K562 (cell line): Measurements from ENCODE around the gene CCSER1. TPM values are rescaled to one million over a fixed set of nuclear protein-coding genes. Genes with fewer than 3 reads are reported as not detected.

Source experiments
- ATAC-seq: fragments of 200-7000 bp; cut with Tn5 transposase; 3 replicates; pipeline ENCODE4 v1.9.1; 2020; ENCODE audit warnings: moderate library complexity
- BruUV-seq: library from RNA; stranded (reverse); fragments of 400-500 nt; replicated peaks from 2 replicates; lab custom pipeline; 2021; lab: Mats Ljungman, UMichigan
- CTCF ChIA-PET: fragments of 300-600 bp; formaldehyde crosslinking; extraction: SDS; loops from one replicate; lab custom pipeline; 2021; ENCODE audit warnings: low intra/inter-chr PET ratio; lab: Yijun Ruan, JAX
- POLR2A ChIA-PET: fragments of 300-600, 350-650 bp; sonication (Branson Sonifier 250); formaldehyde crosslinking; extraction: SDS; loops from one replicate; lab custom pipeline; 2021; ENCODE audit warnings: antibody characterized with exemption, inconsistent platforms; lab: Yijun Ruan, JAX
- DNase-seq, 4 experiments: peaks; one replicate each; pipeline versions ENCODE4 v3.0.0 to v3.0.0-alpha.2; 2011 to 2018; ENCODE audit warnings: low spot score in 3 of 4, mixed read lengths in 3 of 4; ENCODE audit errors: extremely low read depth in 1 of 4
- FAIRE-seq: peaks from 2 replicates; lab custom pipeline; 2011; peaks lifted over from hg19 to GRCh38; lab: Jason Lieb, UNC
- H2AFZ ChIP-seq: 2 replicates; pipeline ENCODE4 v1.6.0; 2011; ENCODE audit warnings: low read depth, low read length, control low read depth, inconsistent platforms
- H3K27ac ChIP-seq: fragments of 200-600 bp; 3 replicates; pipeline ENCODE4 v1.8.0; 2011; ENCODE audit warnings: low read depth, mild to moderate bottlenecking, control low read depth, inconsistent platforms, low read length, moderate library complexity, mixed read lengths; ENCODE audit errors: extremely low read depth
- H3K27me3 ChIP-seq, 2 experiments: fragments of 300-600 bp in 1 of 2; 2 replicates in 1 of 2; 3 replicates in 1 of 2; pipeline versions ENCODE4 v1.6.0 to v1.8.0; 2011; ENCODE audit warnings: inconsistent platforms in 2 of 2, low read length in 2 of 2, mild to moderate bottlenecking in 1 of 2, mixed read lengths in 1 of 2, moderate library complexity in 1 of 2; ENCODE audit not compliant: control insufficient read depth in 2 of 2, insufficient read depth in 2 of 2
- H3K36me3 ChIP-seq: fragments of 300-600 bp; 3 replicates; pipeline ENCODE4 v1.8.0; 2011; ENCODE audit warnings: mild to moderate bottlenecking, low read length, inconsistent platforms; ENCODE audit not compliant: control insufficient read depth, insufficient read depth
- H3K4me1 ChIP-seq, 2 experiments: fragments of 200-600 bp in 1 of 2; replicated peaks in 1 of 2; 2 replicates in 1 of 2; 3 replicates in 1 of 2; pipeline versions ENCODE4 v1.5.1 to v1.8.0; 2011; ENCODE audit warnings: inconsistent platforms in 2 of 2, low read length in 2 of 2, mild to moderate bottlenecking in 1 of 2, mixed read lengths in 1 of 2, moderate library complexity in 1 of 2; ENCODE audit not compliant: control insufficient read depth in 2 of 2, insufficient read depth in 2 of 2
- H3K4me2 ChIP-seq: 2 replicates; pipeline ENCODE4 v1.6.1; 2011; ENCODE audit warnings: low read length, control low read depth, inconsistent platforms, mixed read lengths; ENCODE audit not compliant: insufficient read depth
- H3K4me3 ChIP-seq: fragments of 200-600 bp; sonication (generic), shearing (Covaris generic); 2 replicates; pipeline ENCODE4 v1.5.1; 2016; ENCODE audit warnings: control low read depth, inconsistent platforms
- H3K79me2 ChIP-seq: fragments of 200-600 bp; 3 replicates; pipeline ENCODE4 v1.8.0; 2011; ENCODE audit warnings: low read length, inconsistent platforms; ENCODE audit not compliant: control insufficient read depth, insufficient read depth
- H3K9ac ChIP-seq, 2 experiments: 2 replicates each; pipeline versions ENCODE4 v1.6.0 to v1.6.1; 2011; ENCODE audit warnings: low read depth in 2 of 2, low read length in 2 of 2, control low read depth in 1 of 2, inconsistent platforms in 1 of 2, mild to moderate bottlenecking in 1 of 2, mixed read lengths in 1 of 2; ENCODE audit not compliant: insufficient read depth in 1 of 2
- H3K9me1 ChIP-seq: one replicate; pipeline ENCODE4 v1.6.0; 2011; ENCODE audit warnings: inconsistent platforms, mild to moderate bottlenecking, low read length, moderate library complexity; ENCODE audit not compliant: control insufficient read depth, insufficient read depth
- H3K9me3 ChIP-seq: replicated peaks from 2 replicates; pipeline ENCODE4 v1.5.1; 2011; ENCODE audit warnings: low read depth, low read length, inconsistent platforms; ENCODE audit not compliant: control insufficient read depth, insufficient read depth
- H4K20me1 ChIP-seq: replicated peaks from 2 replicates; pipeline ENCODE4 v1.6.1; 2011; ENCODE audit warnings: low read length, inconsistent platforms, mixed read lengths; ENCODE audit not compliant: control insufficient read depth, insufficient read depth
- ATF4 ChIP-seq: fragments of 450-650 bp; formaldehyde crosslinking; IDR thresholded peaks from 2 replicates; pipeline ENCODE4 v1.4.0; 2022; ENCODE audit warnings: mild to moderate bottlenecking, moderate library complexity
- EZH2 ChIP-seq: IDR thresholded peaks from 2 replicates; pipeline ENCODE4 v1.6.1; 2012; ENCODE audit warnings: low read depth, mild to moderate bottlenecking, inconsistent platforms, low read length, borderline replicate concordance
- HNRNPLL ChIP-seq: fragments of 200-400 bp; formaldehyde crosslinking; IDR thresholded peaks from 2 replicates; pipeline ENCODE4 v1.6.1; 2017; ENCODE audit warnings: low read length, low read depth, mild to moderate bottlenecking; ENCODE audit not compliant: poor library complexity, severe bottlenecking
- SMARCA5 ChIP-seq: fragments of 450-650 bp; IDR thresholded peaks from 2 replicates; pipeline ENCODE4 v1.6.1; 2016
- TAF1 ChIP-seq: IDR thresholded peaks from 2 replicates; pipeline ENCODE4 v1.6.1; 2011; ENCODE audit warnings: mild to moderate bottlenecking, low read length, moderate library complexity; ENCODE audit not compliant: insufficient read depth, control insufficient read depth, severe bottlenecking; ENCODE audit errors: extremely low read depth
- USF1 ChIP-seq: sonication (generic); formaldehyde crosslinking; IDR thresholded peaks from 2 replicates; pipeline ENCODE4 v1.9.0; 2022; ENCODE audit warnings: mild to moderate bottlenecking, missing genetic modification reagents
- YY1 ChIP-seq, 3 experiments: IDR thresholded peaks; 2 replicates each; pipeline ENCODE4 v1.6.1; 2011; ENCODE audit warnings: low read length in 2 of 3, mild to moderate bottlenecking in 2 of 3, moderate library complexity in 2 of 3, borderline replicate concordance in 1 of 3, control low read depth in 1 of 3, low read depth in 1 of 3; ENCODE audit not compliant: insufficient read depth in 3 of 3, insufficient replicate concordance in 2 of 3, control insufficient read depth in 1 of 3, insufficient read length in 1 of 3; ENCODE audit errors: extremely low read depth in 1 of 3
- ZNF121 ChIP-seq: sonication (generic); formaldehyde crosslinking; conservative IDR thresholded peaks from 2 replicates; pipeline ENCODE4 v1.8.0; 2022; ENCODE audit warnings: missing genetic modification reagents
- ZNF175 ChIP-seq: fragments of 200-800 bp; sonication (Bioruptor generic); IDR thresholded peaks from 2 replicates; pipeline ENCODE4 v1.6.1; 2016; ENCODE audit warnings: low read depth, mild to moderate bottlenecking, missing genetic modification characterization, missing compliant biosample characterization
- WGBS: fragments of 100-300 bp; shearing (Covaris generic); methylation state at CpG from one replicate; pipeline ENCODE4 v1.1.6; 2016; ENCODE audit warnings: low coverage, mixed read lengths; ENCODE audit not compliant: insufficient coverage; ENCODE audit errors: missing lambda C conversion rate; 5-methylcytosine and 5-hydroxymethylcytosine counted together
- in situ Hi-C: fragments of 300-500 bp; cut with MboI; formaldehyde crosslinking; loops from 4 replicates; pipeline ENCODE4 v1.15.0; 2018; ENCODE audit warnings: inconsistent platforms, mixed read lengths
- intact Hi-C: fragments of 100-400 bp; cut with micrococcal nuclease; formaldehyde crosslinking; loops from 2 replicates; pipeline ENCODE4 v1.14.2; 2022
- polyA plus RNA-seq, 8 experiments: library from polyadenylated mRNA; depleted of rRNA in 4 of 8; stranded (reverse) in 5 of 8; unstranded in 3 of 8; fragments of >200 nt; fragmentation: Nextera tagmentation in 2 of 8; fragmentation: Illumina TruSeq in 1 of 8; extraction: Ambion mirVana in 2 of 8; extraction: Trizol in 1 of 8; gene quantifications; 2 replicates each; pipeline versions ENCODE4 v1.2.1 to v1.2.3, GENCODE V29; 2011 to 2014; ENCODE audit warnings: inconsistent platforms in 1 of 8, missing spikeins in 1 of 8
- total RNA-seq, 7 experiments: library from RNA; depleted of rRNA in 6 of 7; stranded (reverse); fragments of >200 nt in 6 of 7; fragmentation: Illumina TruSeq in 2 of 7; extraction: Trizol in 2 of 7; gene quantifications; 2 replicates each; pipeline versions ENCODE4 v1.2.1 to v1.2.3, GENCODE V29; 2011 to 2021; ENCODE audit warnings: low replicate concordance in 1 of 7
- TF ChIP-seq, protein P1 (sequence below): sonication (generic); IDR thresholded peaks from 2 replicates; pipeline ENCODE4 v1.6.1; 2016

CCSER1 gene
- total and polyA plus RNA-seq, 9 of the 15 experiments (the other 6 are each of a cell fraction or from before 2014, with no cell fraction given) = not detected

DNA sequence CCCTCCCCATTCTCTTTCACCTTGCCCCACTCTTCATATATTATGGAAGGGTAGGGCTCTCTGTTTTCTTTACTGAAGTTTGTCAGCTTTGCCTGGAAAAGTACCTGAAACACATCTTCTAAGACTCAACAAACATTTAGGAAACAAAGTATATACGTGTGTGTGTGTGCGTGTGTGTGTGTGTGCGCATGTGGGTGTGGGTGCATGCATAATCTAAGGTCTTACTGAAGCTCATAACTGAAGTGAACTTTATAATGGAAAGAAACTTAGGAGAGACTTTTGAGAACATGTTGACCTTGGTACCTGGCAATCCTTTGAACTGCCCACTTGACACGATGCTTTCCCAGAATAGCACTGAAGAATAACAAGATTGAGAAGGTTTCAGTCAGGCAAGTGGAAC is 1190.2 kb downstream of the CCSER1 start:
- Histone ChIP-seq H3K27me3 (no peaks in the 10 kb centered on the region), H3K9ac (no peak overlapping the region), H3K79me2 (no peaks in the 10 kb centered on the region), H3K36me3 (no peaks in the 10 kb centered on the region), H3K27ac (no peak overlapping the region), H4K20me1 (no peaks in the 10 kb centered on the region), H3K9me3 (no peaks in the 10 kb centered on the region), H3K9me1 (no peaks in the 10 kb centered on the region), H2AFZ (no peak overlapping the region), H3K4me1 (no peaks in the 10 kb centered on the region), H3K4me2 (no peak overlapping the region), H3K4me3 (no peak overlapping the region)
- intact Hi-C loops (no loop called here), in situ Hi-C loops (no loop called here)
- WGBS = 0% methylated on average over 4 of the region's 4 CpGs
- BruUV-seq = no TSS peak
- TF ChIP-seq YY1 (IDR thresholded peaks at IDR 0.05; ENCODE audit: borderline replicate concordance in 1 of 3, control insufficient read depth in 1 of 3, extremely low read depth in 1 of 3, insufficient read depth in 3 of 3, insufficient read length in 1 of 3, insufficient replicate concordance in 2 of 3, low read depth in 1 of 3, low read length in 2 of 3) (no peak), ZNF175 (CRISPR knock-in tag) (no peak), EZH2 (no peak), SMARCA5 (no peak), ATF4 (CRISPR knock-in tag) (no peak), TAF1 (no peak), USF1 (CRISPR knock-in tag) (no peak), ZNF121 (no peak), HNRNPLL (no peak)
- TF ChIP-seq, protein P1, sequence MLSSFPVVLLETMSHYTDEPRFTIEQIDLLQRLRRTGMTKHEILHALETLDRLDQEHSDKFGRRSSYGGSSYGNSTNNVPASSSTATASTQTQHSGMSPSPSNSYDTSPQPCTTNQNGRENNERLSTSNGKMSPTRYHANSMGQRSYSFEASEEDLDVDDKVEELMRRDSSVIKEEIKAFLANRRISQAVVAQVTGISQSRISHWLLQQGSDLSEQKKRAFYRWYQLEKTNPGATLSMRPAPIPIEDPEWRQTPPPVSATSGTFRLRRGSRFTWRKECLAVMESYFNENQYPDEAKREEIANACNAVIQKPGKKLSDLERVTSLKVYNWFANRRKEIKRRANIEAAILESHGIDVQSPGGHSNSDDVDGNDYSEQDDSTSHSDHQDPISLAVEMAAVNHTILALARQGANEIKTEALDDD = no peak
- no peak for ATAC-seq
- ChIA-PET POLR2A (no interaction called here), CTCF (no interaction called here)
- no peak for FAIRE-seq
- DNase-seq = no peak
